ENCODE measurements around the gene ADCY2. TPM values are rescaled to one million over a fixed set of nuclear protein-coding genes. Genes with fewer than 3 reads are reported as not detected.

The ADCY2 gene
- total and polyA plus RNA-seq, 7 experiments from 2014 or later = not detected

DNA sequence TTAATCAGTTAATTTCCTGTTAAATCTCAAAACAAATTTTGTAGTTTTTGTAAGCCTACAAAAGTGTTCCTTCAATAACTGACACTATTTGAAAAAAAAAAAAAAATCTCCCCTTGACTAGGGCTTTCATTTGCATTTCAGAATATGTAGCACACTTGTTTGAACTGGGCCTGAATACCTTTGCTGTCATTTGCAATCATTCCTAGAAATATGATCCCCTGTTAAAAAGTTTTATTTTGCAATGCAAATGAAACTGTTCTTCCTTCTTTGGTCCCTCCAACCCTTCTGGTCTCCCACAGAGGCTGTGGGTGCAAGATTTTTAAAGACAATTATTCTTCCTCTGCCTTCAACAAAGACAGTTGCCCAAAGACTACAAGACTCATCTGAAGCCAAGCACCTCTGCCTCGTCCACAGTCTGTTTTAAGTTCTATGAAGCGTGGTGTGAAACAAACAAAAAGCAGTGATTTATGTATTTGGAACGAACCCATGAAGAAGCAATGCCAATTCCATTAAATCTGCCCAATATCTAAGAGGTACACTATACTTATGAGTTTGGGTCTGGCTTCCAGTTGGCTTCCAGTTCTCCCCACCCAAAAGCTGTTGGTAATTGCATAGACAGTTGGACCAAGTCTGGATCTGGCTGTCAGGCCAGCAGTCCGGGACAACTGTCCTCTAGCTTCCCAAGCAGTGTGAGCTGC, 388.9 kb downstream of the ADCY2 start:
- Histone ChIP-seq H3K27ac (ENCODE audit: low read depth, low read length) (no peak overlapping the region), H3K9me3 (ENCODE audit: control insufficient read depth in 2 of 3, low read length in 3 of 3) (no peaks in the 10 kb centered on the region), H3K27me3 (ENCODE audit: control insufficient read depth in 2 of 2, insufficient read depth in 2 of 2, low read length in 2 of 2) (no peaks in the 10 kb centered on the region), H3K36me3 (ENCODE audit: control insufficient read depth in 2 of 3, insufficient read depth in 3 of 3, low read length in 3 of 3) (no peaks in the 10 kb centered on the region), H3K4me1 (ENCODE audit: control insufficient read depth in 2 of 2, insufficient read depth in 2 of 2, low read length in 2 of 2) (no peaks in the 10 kb centered on the region), H3K4me3 (ENCODE audit: low read length) (no peak overlapping the region)
- H3K9me3 Mint-ChIP-seq = peaks cover 0 to 5% (median 0%) of the 10 kb centered on the region in 11 donors
- no peak for ATAC-seq
- H3K4me3 Mint-ChIP-seq = no peak overlapping the region
- ChIA-PET POLR2A (no interaction called here), CTCF (no interaction called here)
- peaks cover 0 to 4% (median under 1%) of the 10 kb centered on the region in 7 donors for H3K4me1 Mint-ChIP-seq
- DNase-seq = no peak
- no peaks in the 10 kb centered on the region for H3K36me3 Mint-ChIP-seq
- H3K27ac Mint-ChIP-seq = no peak overlapping the region
- intact Hi-C loops (cut with micrococcal nuclease) = no loop called here
- H3K27me3 Mint-ChIP-seq = peaks cover 16 to 62% (median 57%) of the 10 kb centered on the region in 5 donors

DNA sequence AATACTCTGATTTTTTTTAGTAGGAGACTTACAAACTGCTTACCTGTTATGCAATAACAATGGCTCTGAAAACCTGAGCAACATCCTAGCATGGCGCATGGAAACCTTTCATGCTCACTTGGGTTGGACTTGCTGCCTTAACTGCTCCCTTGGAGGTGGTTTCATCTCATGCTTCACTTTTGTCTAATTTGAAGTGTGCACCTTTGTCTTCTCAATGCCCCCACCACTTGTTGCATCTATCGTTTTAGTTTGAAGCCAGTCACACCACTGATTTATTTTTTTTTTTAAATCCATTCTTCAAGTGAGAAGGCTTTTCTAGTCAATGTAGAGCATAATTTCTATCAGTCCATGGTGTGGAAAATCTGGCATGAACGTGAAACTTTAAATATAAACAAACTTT, 391.8 kb downstream of the ADCY2 start:
- no peak for DNase-seq

DNA sequence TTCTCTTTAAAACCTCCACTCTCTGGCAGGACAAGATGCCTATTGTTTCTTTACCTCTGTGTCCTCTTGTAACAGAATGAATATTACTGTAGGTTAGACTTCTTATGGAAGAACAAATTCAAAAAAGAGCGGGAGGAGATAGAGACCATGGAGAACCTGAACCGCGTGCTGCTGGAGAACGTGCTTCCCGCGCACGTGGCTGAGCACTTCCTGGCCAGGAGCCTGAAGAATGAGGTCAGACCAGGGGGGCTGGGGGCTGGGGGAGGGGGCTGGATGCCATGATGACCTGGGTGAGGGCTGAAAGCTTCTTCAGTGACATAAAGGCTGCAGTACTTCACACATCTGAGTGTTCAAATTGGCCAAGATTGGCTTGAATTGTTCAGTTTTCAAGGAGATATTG, 393.6 kb downstream of the ADCY2 start:
- H3K27ac Mint-ChIP-seq = no peak overlapping the region

More for the DNA sequence above, 391.8 kb downstream of the ADCY2 start:
- Mint-ChIP-seq H3K27ac (no peak overlapping the region), H3K36me3 (peaks cover 0 to 4% (median 0%) of the 10 kb centered on the region in 5 donors), H3K4me3 (no peak overlapping the region), H3K9me3 (no peaks in the 10 kb centered on the region), H3K4me1 (no peaks in the 10 kb centered on the region), H3K27me3 (peaks cover 4 to 52% (median 46%) of the 10 kb centered on the region in 5 donors)
- Histone ChIP-seq H3K4me3 (ENCODE audit: low read length) (no peak overlapping the region), H3K36me3 (ENCODE audit: control insufficient read depth in 2 of 3, insufficient read depth in 3 of 3, low read length in 3 of 3) (no peaks in the 10 kb centered on the region), H3K9me3 (ENCODE audit: control insufficient read depth in 2 of 3, low read length in 3 of 3) (no peaks in the 10 kb centered on the region), H3K27ac (ENCODE audit: low read depth, low read length) (no peak overlapping the region), H3K27me3 (ENCODE audit: control insufficient read depth in 2 of 2, insufficient read depth in 2 of 2, low read length in 2 of 2) (no peaks in the 10 kb centered on the region), H3K4me1 (ENCODE audit: control insufficient read depth in 2 of 2, insufficient read depth in 2 of 2, low read length in 2 of 2) (no peaks in the 10 kb centered on the region)
- CTCF ChIA-PET = no interaction called here
- intact Hi-C loops (cut with micrococcal nuclease) = no loop called here
- POLR2A ChIA-PET = no interaction called here
- no peak for ATAC-seq

DNA sequence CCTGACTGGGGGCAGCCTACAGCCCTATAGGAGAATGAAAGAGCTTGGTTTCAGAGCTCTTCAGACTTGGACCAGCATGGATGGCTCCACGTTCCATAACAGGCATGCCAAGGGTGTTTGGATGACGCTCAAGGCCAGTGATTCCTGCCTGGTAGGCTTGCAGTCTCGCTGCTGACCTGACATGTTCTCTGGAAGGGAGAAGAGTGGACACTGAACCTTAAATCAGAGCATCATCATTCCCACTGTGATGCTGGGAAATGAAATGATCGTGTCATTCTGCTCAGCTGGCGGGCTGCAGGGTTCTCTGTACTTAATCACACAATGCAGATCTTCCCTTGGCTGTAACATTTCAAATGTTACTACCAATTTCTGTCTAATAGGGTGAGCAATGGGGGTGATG, 398.0 kb downstream of the ADCY2 start:
- DNase-seq (no peak), ATAC-seq (no peak)
- Histone ChIP-seq H3K4me1 (ENCODE audit: control insufficient read depth in 2 of 2, insufficient read depth in 2 of 2, low read length in 2 of 2) (no peaks in the 10 kb centered on the region), H3K27me3 (ENCODE audit: control insufficient read depth in 2 of 2, insufficient read depth in 2 of 2, low read length in 2 of 2) (no peaks in the 10 kb centered on the region), H3K27ac (ENCODE audit: low read depth, low read length) (no peak overlapping the region), H3K9me3 (ENCODE audit: control insufficient read depth in 2 of 3, low read length in 3 of 3) (no peaks in the 10 kb centered on the region), H3K36me3 (ENCODE audit: control insufficient read depth in 2 of 3, insufficient read depth in 3 of 3, low read length in 3 of 3) (no peaks in the 10 kb centered on the region), H3K4me3 (ENCODE audit: low read length) (no peak overlapping the region)
- ChIA-PET CTCF (no interaction called here), POLR2A (no interaction called here)
- Mint-ChIP-seq H3K27ac (no peak overlapping the region), H3K4me3 (no peak overlapping the region), H3K9me3 (no peaks in the 10 kb centered on the region), H3K4me1 (no peaks in the 10 kb centered on the region), H3K36me3 (peaks cover 0 to 4% (median 0%) of the 10 kb centered on the region in 5 donors), H3K27me3 (peaks cover 3 to 34% (median 13%) of the 10 kb centered on the region in 5 donors)
- intact Hi-C loops (cut with micrococcal nuclease) = no loop called here

More for the DNA sequence above, 393.6 kb downstream of the ADCY2 start:
- CTCF ChIA-PET = no interaction called here
- DNase-seq (no peak), ATAC-seq (no peak)
- Histone ChIP-seq H3K27me3 (ENCODE audit: control insufficient read depth in 2 of 2, insufficient read depth in 2 of 2, low read length in 2 of 2) (no peaks in the 10 kb centered on the region), H3K4me3 (ENCODE audit: low read length) (no peak overlapping the region), H3K9me3 (ENCODE audit: control insufficient read depth in 2 of 3, low read length in 3 of 3) (no peaks in the 10 kb centered on the region), H3K36me3 (ENCODE audit: control insufficient read depth in 2 of 3, insufficient read depth in 3 of 3, low read length in 3 of 3) (no peaks in the 10 kb centered on the region), H3K4me1 (ENCODE audit: control insufficient read depth in 2 of 2, insufficient read depth in 2 of 2, low read length in 2 of 2) (no peaks in the 10 kb centered on the region), H3K27ac (ENCODE audit: low read depth, low read length) (no peak overlapping the region)
- peaks cover 4 to 40% (median 30%) of the 10 kb centered on the region in 5 donors for H3K27me3 Mint-ChIP-seq
- intact Hi-C loops (cut with micrococcal nuclease) = no loop called here
- no peaks in the 10 kb centered on the region for H3K9me3 Mint-ChIP-seq
- POLR2A ChIA-PET = no interaction called here
- H3K36me3 Mint-ChIP-seq = peaks cover 0 to 4% (median 0%) of the 10 kb centered on the region in 5 donors
- no peak overlapping the region for H3K4me3 Mint-ChIP-seq
- H3K4me1 Mint-ChIP-seq = no peaks in the 10 kb centered on the region

DNA sequence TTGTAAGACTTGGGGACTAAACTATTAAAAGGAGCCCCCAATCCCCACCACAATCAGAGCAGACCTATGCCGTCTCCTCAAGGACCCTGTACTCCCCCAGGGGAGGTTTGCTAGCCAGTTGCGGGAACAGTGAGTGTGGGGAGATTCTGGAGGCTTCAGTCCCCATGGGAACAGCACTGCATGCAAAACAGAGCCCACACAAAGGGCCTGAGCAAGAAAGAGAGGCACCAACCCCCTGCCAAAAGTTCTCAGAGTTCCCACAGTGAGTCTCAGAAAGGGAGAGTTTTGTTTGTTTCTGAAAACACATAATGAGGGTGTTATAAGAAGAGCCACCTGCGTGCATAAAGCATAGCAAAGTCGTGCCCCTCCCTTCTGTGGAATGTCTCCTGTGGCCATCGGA, 398.4 kb downstream of the ADCY2 start:
- DNase-seq = no peak
- Mint-ChIP-seq H3K9me3 (no peaks in the 10 kb centered on the region), H3K27ac (no peak overlapping the region), H3K36me3 (peaks cover 0 to 4% (median 0%) of the 10 kb centered on the region in 5 donors), H3K4me1 (no peaks in the 10 kb centered on the region), H3K27me3 (peaks cover 3 to 36% (median 13%) of the 10 kb centered on the region in 5 donors), H3K4me3 (no peak overlapping the region)
- H3K9me3 ChIP-seq (ENCODE audit: control insufficient read depth in 2 of 3, low read length in 3 of 3) = no peaks in the 10 kb centered on the region
- H3K27ac ChIP-seq (ENCODE audit: low read depth, low read length) = no peak overlapping the region
- ChIA-PET POLR2A (no interaction called here), CTCF (no interaction called here)
- no peak overlapping the region for H3K4me3 ChIP-seq (ENCODE audit: low read length)
- no peaks in the 10 kb centered on the region for H3K4me1 ChIP-seq (ENCODE audit: control insufficient read depth in 2 of 2, insufficient read depth in 2 of 2, low read length in 2 of 2)
- no peaks in the 10 kb centered on the region for H3K36me3 ChIP-seq (ENCODE audit: control insufficient read depth in 2 of 3, insufficient read depth in 3 of 3, low read length in 3 of 3)
- intact Hi-C loops (cut with micrococcal nuclease) = no loop called here
- no peaks in the 10 kb centered on the region for H3K27me3 ChIP-seq (ENCODE audit: control insufficient read depth in 2 of 2, insufficient read depth in 2 of 2, low read length in 2 of 2)
- no peak for ATAC-seq

DNA sequence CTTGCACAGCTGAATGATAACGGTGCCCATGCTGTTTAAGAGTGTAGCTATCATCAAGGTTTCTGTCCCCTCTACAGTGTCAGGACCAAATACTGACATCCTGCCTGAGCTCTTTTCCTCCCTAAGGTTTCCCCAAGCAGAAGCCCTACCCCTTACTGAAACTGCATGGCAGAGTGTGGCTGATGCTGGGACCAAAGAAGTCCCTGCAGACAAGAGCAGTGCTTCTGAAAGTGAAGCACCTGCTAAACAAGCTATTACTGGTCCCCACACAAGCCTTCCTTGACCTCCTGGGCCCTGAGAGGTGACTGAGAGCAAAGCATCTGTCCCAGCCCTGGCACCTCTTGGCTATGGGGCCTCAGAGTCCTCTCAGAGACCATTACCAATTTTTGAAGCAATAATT, 398.9 kb downstream of the ADCY2 start:
- POLR2A ChIA-PET = no interaction called here
- DNase-seq = no peak
- CTCF ChIA-PET = no interaction called here
- Histone ChIP-seq H3K27ac (ENCODE audit: low read depth, low read length) (no peak overlapping the region), H3K4me3 (ENCODE audit: low read length) (no peak overlapping the region), H3K9me3 (ENCODE audit: control insufficient read depth in 2 of 3, low read length in 3 of 3) (no peaks in the 10 kb centered on the region), H3K4me1 (ENCODE audit: control insufficient read depth in 2 of 2, insufficient read depth in 2 of 2, low read length in 2 of 2) (no peaks in the 10 kb centered on the region), H3K27me3 (ENCODE audit: control insufficient read depth in 2 of 2, insufficient read depth in 2 of 2, low read length in 2 of 2) (no peaks in the 10 kb centered on the region), H3K36me3 (ENCODE audit: control insufficient read depth in 2 of 3, insufficient read depth in 3 of 3, low read length in 3 of 3) (no peaks in the 10 kb centered on the region)
- peaks cover 0 to 4% (median 0%) of the 10 kb centered on the region in 5 donors for H3K36me3 Mint-ChIP-seq
- no peak overlapping the region for H3K4me3 Mint-ChIP-seq
- peaks cover 3 to 37% (median 13%) of the 10 kb centered on the region in 5 donors for H3K27me3 Mint-ChIP-seq
- no peak for ATAC-seq
- intact Hi-C loops (cut with micrococcal nuclease) = no loop called here
- H3K9me3 Mint-ChIP-seq = no peaks in the 10 kb centered on the region
- no peak overlapping the region for H3K27ac Mint-ChIP-seq
- no peaks in the 10 kb centered on the region for H3K4me1 Mint-ChIP-seq

DNA sequence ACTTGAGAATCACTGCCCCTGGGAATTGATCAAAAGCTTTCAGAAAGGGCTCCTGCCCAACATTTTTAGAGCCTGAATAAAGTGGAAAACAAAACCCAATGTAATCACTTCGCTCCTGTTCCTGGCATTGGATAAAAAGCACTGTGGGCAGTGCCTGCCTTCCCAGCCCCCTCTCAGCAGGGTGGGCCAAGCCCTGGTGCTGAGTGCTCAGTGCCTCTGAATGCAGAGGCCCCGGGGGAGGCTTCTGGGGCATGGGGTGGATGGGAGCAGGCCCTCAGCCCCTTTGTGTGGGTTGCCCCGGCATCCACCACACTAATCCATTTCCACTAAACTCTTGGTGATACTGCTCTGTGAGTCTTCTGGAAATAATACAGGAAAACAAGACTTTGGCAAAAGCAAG, 399.4 kb downstream of the ADCY2 start:
- intact Hi-C loops (cut with micrococcal nuclease) = no loop called here
- Histone ChIP-seq H3K27ac (ENCODE audit: low read depth, low read length) (no peak overlapping the region), H3K4me1 (ENCODE audit: control insufficient read depth in 2 of 2, insufficient read depth in 2 of 2, low read length in 2 of 2) (no peaks in the 10 kb centered on the region), H3K4me3 (ENCODE audit: low read length) (no peak overlapping the region), H3K36me3 (ENCODE audit: control insufficient read depth in 2 of 3, insufficient read depth in 3 of 3, low read length in 3 of 3) (no peaks in the 10 kb centered on the region), H3K9me3 (ENCODE audit: control insufficient read depth in 2 of 3, low read length in 3 of 3) (no peaks in the 10 kb centered on the region), H3K27me3 (ENCODE audit: control insufficient read depth in 2 of 2, insufficient read depth in 2 of 2, low read length in 2 of 2) (no peaks in the 10 kb centered on the region)
- Mint-ChIP-seq H3K4me1 (no peaks in the 10 kb centered on the region), H3K9me3 (no peaks in the 10 kb centered on the region), H3K36me3 (peaks cover 0 to under 1% (median 0%) of the 10 kb centered on the region in 5 donors), H3K4me3 (no peak overlapping the region), H3K27ac (no peak overlapping the region), H3K27me3 (peaks cover 3 to 32% (median 11%) of the 10 kb centered on the region in 5 donors)
- ATAC-seq (no peak), DNase-seq (no peak)
- ChIA-PET POLR2A (no interaction called here), CTCF (no interaction called here)

Measured in naive thymus-derived CD4-positive, alpha-beta T cell (primary cell).